SK-N-MC (cell line): Measurements from ENCODE around the gene SLC6A7.

Experiments used
- DNase-seq: peaks from one replicate; pipeline ENCODE4 v3.0.0-alpha.2; 2011; ENCODE audit warnings: low read depth, low spot score
- H3K27ac ChIP-seq: fragments of 200-600 bp; sonication (generic); 2 replicates; pipeline ENCODE4 v1.5.1; 2016; ENCODE audit warnings: mixed run types
- H3K36me3 ChIP-seq: fragments of 200-600 bp; sonication (generic); 2 replicates; pipeline ENCODE4 v1.6.1; 2017; ENCODE audit warnings: antibody characterized with exemption, low read length, mixed read lengths; ENCODE audit not compliant: insufficient read depth
- H3K4me3 ChIP-seq: fragments of 200-600 bp; sonication (generic); 2 replicates; pipeline ENCODE4 v1.5.1; 2016
- H3K9ac ChIP-seq: fragments of 200-600 bp; sonication (generic); 2 replicates; pipeline ENCODE4 v1.8.0; 2017; ENCODE audit warnings: mixed run types, mixed read lengths; ENCODE audit not compliant: insufficient read length
- H3K9me3 ChIP-seq: fragments of 200-600 bp; sonication (generic); 2 replicates; pipeline ENCODE4 v1.6.1; 2017; ENCODE audit warnings: low read depth, mild to moderate bottlenecking, antibody characterized with exemption, low read length, moderate library complexity, mixed read lengths
- EZH2 ChIP-seq: fragments of 200-600 bp; sonication (generic); IDR thresholded peaks from one replicate; pipeline ENCODE4 v1.6.1; 2017; ENCODE audit warnings: antibody characterized with exemption
- FOXP2 ChIP-seq: optimal IDR thresholded peaks from 2 replicates; pipeline ENCODE3; 2011; ENCODE audit warnings: mild to moderate bottlenecking, moderate library complexity; ENCODE audit not compliant: insufficient read depth; ENCODE audit errors: extremely low read length, control extremely low read depth
- POLR2AphosphoS5 ChIP-seq: IDR thresholded peaks from 2 replicates; pipeline ENCODE4 v1.6.1; 2012; ENCODE audit warnings: mild to moderate bottlenecking, low read depth, low read length, borderline replicate concordance

SLC6A7 gene

DNA sequence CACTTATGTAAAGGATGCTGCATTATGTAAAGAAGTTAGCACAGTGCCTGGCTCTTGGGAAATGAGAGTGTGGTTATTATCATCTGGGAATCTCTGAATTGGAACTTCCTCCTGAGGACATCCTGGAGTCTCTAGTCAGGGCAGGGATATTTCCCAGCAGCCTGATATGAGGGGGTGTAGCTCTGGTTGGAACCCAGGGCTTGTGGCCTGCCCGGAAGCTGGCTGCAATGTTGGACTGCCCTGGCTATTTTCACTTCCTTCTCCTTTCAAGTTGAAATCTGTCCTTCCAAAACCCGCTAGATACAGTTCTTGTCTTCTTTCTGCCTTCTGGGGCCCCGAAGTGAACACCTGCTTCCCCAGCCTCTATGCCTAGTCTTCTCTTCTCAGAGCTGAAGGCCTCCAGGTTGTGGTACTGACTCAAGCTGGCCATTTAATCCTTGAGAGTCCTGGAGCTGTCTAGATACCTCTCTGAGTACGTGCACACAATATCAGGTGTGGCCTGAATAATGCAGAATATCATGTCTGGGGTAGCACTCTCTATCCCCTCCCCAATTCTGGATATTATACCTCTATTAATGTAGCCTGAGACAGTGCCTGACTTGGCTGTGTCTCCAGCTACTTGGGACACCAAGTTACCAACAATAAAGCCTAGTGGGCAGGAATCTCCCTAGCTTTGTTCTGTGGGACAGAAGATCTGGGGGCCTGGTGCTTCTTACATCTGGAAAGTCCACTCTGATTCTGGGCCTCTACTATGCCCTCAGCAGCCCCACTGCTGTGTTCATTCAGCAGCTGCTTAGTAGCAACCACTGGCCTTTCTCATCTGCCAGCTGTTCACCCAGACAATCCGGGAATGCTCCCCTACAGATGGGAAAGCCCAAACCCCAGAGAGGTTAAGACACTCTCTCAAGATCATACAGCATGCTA lies 45.0 kb downstream of the SLC6A7 start:
- H3K4me3 ChIP-seq: 0 out of 2 replicates have a peak overlapping the region, but pooled peaks have one; percentile 3
- H3K36me3 ChIP-seq: no peaks in the 10 kb centered on the region
- H3K27ac ChIP-seq: no peak overlapping the region
- no peak for DNase-seq
- no peaks in the 10 kb centered on the region for H3K9me3 ChIP-seq
- TF ChIP-seq EZH2 (no peak), FOXP2 (no peak), POLR2AphosphoS5 (no peak)
- H3K9ac ChIP-seq: peak overlapping the region; percentile 5

- DNase-seq: no peak
- peak overlapping the region; percentile 5 for H3K9ac ChIP-seq
- no peak overlapping the region for H3K27ac ChIP-seq
- 0 out of 2 replicates have a peak overlapping the region, but pooled peaks have one; percentile 3 for H3K4me3 ChIP-seq
- TF ChIP-seq FOXP2 (no peak), POLR2AphosphoS5 (no peak), EZH2 (no peak)
- no peaks in the 10 kb centered on the region for H3K36me3 ChIP-seq
- no peaks in the 10 kb centered on the region for H3K9me3 ChIP-seq
These were observed 45.6 kb downstream of the SLC6A7 start for GRCh38 chr5:150235500-150235854.

DNA sequence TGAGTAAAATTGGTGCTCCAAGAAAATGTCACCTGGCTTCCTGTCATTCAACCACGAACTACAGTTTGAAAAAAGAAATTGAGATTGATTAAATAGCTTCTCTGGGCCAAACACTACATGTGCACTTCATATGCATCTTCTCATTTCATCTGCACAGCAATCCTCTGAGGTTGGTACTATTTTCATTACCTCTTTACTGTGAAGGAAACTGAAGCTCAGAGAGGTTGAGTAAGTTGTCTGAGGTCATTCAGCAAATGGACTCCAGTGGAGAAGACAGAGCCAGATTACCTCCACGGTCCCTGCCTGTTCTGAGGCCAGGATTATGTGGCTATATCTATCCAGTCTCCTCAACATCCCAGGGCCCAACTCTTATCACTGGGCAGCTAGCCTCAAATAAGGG lies 46.5 kb downstream of the SLC6A7 start:
- Histone ChIP-seq H3K4me3 (no peak overlapping the region), H3K9ac (no peak overlapping the region), H3K9me3 (no peaks in the 10 kb centered on the region), H3K27ac (no peak overlapping the region), H3K36me3 (no peaks in the 10 kb centered on the region)
- DNase-seq: no peak
- TF ChIP-seq EZH2: no peak
- TF ChIP-seq FOXP2: no peak
- no peak for TF ChIP-seq POLR2AphosphoS5

DNA sequence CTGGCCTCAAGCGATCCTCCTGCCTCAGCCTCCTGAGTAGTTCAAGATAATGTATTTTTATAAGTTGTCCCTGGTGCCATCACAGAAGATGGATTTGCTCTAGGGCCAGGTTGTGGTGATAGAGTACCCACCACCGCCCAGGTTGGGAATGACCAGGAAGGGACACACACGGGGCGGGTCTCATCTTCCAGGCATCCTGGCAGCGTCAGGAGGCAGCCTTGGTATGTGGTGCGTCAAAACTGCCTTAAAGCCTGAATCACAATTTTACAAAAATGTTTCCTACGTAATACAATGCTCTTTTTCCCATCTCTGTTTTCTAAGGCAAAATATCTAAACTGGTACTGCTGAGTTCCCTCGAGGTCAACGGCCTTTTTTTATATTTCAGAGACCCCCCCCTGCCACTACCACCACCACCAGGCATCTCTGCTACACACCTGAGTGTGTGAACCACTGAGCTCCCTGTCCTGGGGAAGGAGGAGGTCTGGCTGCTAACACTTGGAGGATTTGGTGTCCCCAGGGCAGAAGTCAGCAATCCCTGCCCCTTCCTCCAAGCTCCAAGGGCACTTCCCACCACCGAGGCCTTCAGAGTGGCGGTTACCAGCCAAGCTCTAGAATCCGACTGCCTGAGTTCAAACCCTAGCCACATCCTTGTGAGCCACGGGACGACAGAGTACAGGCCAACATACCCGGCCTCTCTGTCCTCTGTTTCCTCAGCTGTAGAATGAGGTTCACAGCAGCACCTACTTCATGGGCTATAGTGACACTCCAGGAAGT lies 47.3 kb downstream of the SLC6A7 start:
- no peaks in the 10 kb centered on the region for H3K36me3 ChIP-seq
- DNase-seq: no peak
- no peak overlapping the region for H3K4me3 ChIP-seq
- TF ChIP-seq POLR2AphosphoS5 (no peak), FOXP2 (no peak), EZH2 (no peak)
- no peak overlapping the region for H3K9ac ChIP-seq
- no peaks in the 10 kb centered on the region for H3K9me3 ChIP-seq
- no peak overlapping the region for H3K27ac ChIP-seq

GRCh38 chr5:150238646-150239045 lies 48.8 kb downstream of the SLC6A7 start:
- DNase-seq: no peak
- H3K9ac ChIP-seq: no peak overlapping the region
- no peaks in the 10 kb centered on the region for H3K9me3 ChIP-seq
- H3K27ac ChIP-seq: no peak overlapping the region
- TF ChIP-seq EZH2 (no peak), FOXP2 (no peak), POLR2AphosphoS5 (no peak)
- no peaks in the 10 kb centered on the region for H3K36me3 ChIP-seq
- H3K4me3 ChIP-seq: no peak overlapping the region

DNA sequence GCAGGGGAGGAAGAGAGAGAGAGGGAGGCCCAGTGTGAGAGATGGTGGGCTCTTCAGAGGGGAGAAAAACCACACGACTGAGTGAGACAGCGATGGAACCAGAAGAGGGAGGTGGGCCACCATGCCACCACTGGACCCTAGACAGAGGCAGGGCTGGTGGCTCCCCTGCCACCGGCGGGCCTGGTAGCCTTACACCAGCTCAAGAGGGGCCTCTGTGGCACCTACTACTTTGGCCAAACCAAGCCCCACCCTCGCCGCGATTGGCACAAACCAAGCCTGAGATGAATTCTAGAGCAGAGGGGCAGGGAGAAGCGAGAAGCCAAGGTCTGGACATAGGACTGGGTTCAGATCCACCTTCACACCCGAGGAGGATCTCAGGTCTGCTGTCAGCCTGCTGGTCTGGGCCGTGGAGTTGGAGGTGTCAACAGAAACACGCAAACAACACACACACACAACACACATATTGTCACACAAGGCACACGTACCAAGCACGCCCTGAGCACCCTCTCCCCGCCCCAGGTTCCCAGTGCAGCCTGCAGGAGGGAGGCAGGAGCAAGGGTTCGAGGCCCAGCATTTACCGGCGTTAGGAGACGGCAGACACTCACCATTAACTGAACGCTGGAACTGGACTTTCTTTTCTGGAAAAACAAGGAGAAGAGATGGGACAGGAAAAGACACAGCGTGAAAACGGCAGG lies 49.4 kb downstream of the SLC6A7 start:
- Histone ChIP-seq H3K9ac (no peak overlapping the region), H3K27ac (no peak overlapping the region), H3K36me3 (no peaks in the 10 kb centered on the region), H3K9me3 (no peaks in the 10 kb centered on the region), H3K4me3 (no peak overlapping the region)
- no peak for TF ChIP-seq POLR2AphosphoS5
- TF ChIP-seq EZH2: no peak
- no peak for TF ChIP-seq FOXP2
- no peak for DNase-seq

DNA sequence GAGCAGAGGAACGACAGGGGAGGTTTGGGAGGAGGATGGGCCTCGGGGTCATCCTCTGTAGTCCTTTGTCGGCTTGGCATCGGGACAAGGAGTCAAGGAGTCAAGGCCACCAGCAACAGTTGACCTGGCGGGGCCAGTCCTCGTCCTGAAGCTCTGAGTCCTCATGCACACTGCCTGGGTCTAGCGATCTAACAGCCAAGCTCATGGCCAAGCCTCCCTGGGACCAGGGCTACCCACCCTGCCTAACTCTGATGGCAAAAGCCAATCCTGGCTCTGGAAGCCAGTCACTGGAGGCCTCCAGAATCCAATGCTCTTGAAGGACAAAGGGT lies 49.9 kb downstream of the SLC6A7 start:
- Histone ChIP-seq H3K4me3 (no peak overlapping the region), H3K36me3 (no peaks in the 10 kb centered on the region), H3K27ac (no peak overlapping the region), H3K9ac (no peak overlapping the region), H3K9me3 (no peaks in the 10 kb centered on the region)
- no peak for DNase-seq
- TF ChIP-seq POLR2AphosphoS5 (no peak), FOXP2 (no peak), EZH2 (no peak)

DNA sequence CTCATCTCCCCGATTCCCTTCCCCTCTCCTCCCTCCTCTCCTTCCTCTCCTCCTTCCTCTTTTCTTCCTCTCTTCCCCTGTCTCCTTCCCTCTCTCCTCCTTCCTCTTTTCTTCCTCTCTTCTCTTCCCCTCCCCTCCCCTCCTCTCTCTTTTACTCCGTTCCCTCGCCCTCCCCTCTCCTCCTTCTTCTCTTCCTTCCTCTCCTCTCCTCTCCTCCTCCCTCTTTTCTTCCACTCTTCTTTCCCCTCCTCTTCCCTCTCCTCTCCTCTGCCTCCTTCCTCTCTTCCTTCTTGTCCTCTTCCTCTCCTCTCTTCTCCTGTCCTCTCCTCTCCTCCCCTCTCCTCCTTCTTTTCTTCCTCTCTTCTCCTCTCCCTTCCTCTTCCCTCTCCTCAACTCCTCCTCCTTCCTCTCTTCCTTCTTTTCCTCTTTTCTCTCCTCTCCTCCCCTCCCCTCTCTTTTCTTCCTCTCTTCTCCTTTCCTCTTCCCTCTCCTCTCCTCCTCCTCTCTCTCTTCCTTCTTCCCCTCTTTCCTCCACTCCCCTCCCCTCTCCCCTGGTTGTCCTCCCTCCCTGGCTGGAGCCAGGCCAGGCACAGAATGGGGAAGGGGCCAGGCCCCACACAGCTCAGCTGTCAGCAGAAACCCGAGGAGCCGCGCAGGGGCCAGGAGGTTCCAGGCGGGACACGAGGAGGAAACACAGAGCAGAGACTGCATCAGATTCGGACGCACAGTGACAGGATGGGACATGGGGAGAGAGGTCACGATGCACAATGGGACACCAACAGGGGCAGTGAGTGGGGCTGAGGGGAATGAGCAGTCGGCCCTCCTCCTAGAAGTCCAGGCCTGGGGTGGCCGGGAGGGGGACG lies 51.7 kb downstream of the SLC6A7 start:
- no peak for DNase-seq
- H3K36me3 ChIP-seq: no peaks in the 10 kb centered on the region
- no peaks in the 10 kb centered on the region for H3K9me3 ChIP-seq
- H3K27ac ChIP-seq: no peak overlapping the region
- H3K4me3 ChIP-seq: no peak overlapping the region
- no peak overlapping the region for H3K9ac ChIP-seq
- no peak for TF ChIP-seq POLR2AphosphoS5
- no peak for TF ChIP-seq EZH2
- TF ChIP-seq FOXP2: no peak
